ENCODE data around the gene PHACTR4. TPM values are rescaled to one million over a fixed set of nuclear protein-coding genes. Genes with fewer than 3 reads are reported as not detected.

Gene PHACTR4
- total and polyA plus RNA-seq, 2 of the 8 experiments (the other 6 are each of a cell fraction or from before 2014, with no cell fraction given) = 23.7 to 57.8 TPM

DNA sequence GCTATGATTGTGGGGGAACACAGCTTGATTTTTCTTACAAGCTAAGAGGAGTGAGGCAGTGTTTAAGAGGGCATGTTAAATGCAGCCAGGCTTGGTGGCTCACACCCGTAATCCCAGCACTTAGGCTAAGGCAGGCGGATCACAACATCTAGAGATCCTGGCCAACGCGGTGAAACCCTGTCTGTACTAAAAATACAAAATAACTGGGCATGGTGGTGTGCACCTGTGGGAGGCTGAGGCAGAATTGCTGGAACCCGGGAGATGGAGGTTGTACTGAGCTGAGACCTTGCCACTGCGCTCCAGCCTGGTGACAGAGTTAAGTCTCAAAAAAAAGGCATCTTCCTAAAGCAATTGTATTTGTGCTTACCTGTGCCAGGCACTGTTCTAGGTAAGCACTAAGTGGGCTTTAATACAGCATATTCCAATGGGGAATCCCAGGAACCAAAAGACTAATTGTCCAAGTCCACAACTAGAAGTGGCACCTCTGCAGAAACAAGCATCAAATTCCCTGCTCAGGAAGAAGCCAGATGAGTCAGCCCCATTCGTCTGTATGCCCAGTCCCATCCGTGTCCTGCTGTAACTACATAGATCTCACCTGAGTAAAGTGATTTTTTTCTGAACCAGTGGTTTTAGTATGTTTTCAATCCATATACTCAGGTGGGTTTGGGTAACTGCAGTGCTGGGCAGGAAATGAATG is 140.9 kb downstream of the PHACTR4 start (continued):
- TF ChIP-seq KDM4A (IDR thresholded peaks at IDR 0.05; ENCODE audit: low read depth, low read length, severe bottlenecking) (peak; percentile 54), RXRA (IDR thresholded peaks at IDR 0.05; ENCODE audit: insufficient read depth, low read depth, low read length) (no peak), SP1 (IDR thresholded peaks at IDR 0.05; ENCODE audit: low read depth, low read length) (no peak), BCL11A (IDR thresholded peaks at IDR 0.05; ENCODE audit: low read depth in 2 of 2, low read length in 2 of 2) (no peak), HDAC6 (IDR thresholded peaks at IDR 0.05; ENCODE audit: low read depth, low read length) (no peak), GABPA (IDR thresholded peaks at IDR 0.05; ENCODE audit: borderline replicate concordance, insufficient read depth, low read length) (no peak), MAFK (IDR thresholded peaks at IDR 0.05; ENCODE audit: low read depth, low read length) (peak; percentile 50; the same call in 1 of the 2 replicates), NRF1 (IDR thresholded peaks at IDR 0.05; ENCODE audit: low read depth, low read length) (peak; percentile 30), POLR2AphosphoS5 (IDR thresholded peaks at IDR 0.05; ENCODE audit: low read depth, low read length) (peak; percentile 92), SP4 (IDR thresholded peaks at IDR 0.05; ENCODE audit: low read length) (peak; percentile 75; the same call in 1 of the 2 replicates), GTF2F1 (IDR thresholded peaks at IDR 0.05; ENCODE audit: borderline replicate concordance, low read depth, low read length) (peak; percentile 47; the same call in 1 of the 2 replicates), JUN (IDR thresholded peaks at IDR 0.05; ENCODE audit: low read depth, low read length) (no peak), TBP (IDR thresholded peaks at IDR 0.05; ENCODE audit: low read depth, low read length) (peak; percentile 45; the same call in 1 of the 2 replicates), JUND (IDR thresholded peaks at IDR 0.05; ENCODE audit: low read length) (no peak), POU5F1 (IDR thresholded peaks at IDR 0.05; ENCODE audit: low read depth, low read length) (peak; percentile 0; the same call in 1 of the 2 replicates), KDM1A (IDR thresholded peaks at IDR 0.05; ENCODE audit: borderline replicate concordance, low read length) (no peak), HDAC2 (IDR thresholded peaks at IDR 0.05; ENCODE audit: borderline replicate concordance in 1 of 2, low read depth in 2 of 2, low read length in 2 of 2) (no peak), NANOG (IDR thresholded peaks at IDR 0.05; ENCODE audit: insufficient read depth, low read depth, low read length, poor library complexity, severe bottlenecking) (no peak), TAF7 (optimal IDR thresholded peaks at IDR 0.05; ENCODE audit: borderline replicate concordance, low read depth, low read length) (no peak), FOSL1 (IDR thresholded peaks at IDR 0.05; ENCODE audit: insufficient read depth, low read depth, low read length) (no peak), KDM5A (IDR thresholded peaks at IDR 0.05; ENCODE audit: low read length) (no peak), BRCA1 (IDR thresholded peaks at IDR 0.05; ENCODE audit: low read depth, low read length) (peak; percentile 16; the same call in 1 of the 2 replicates), SIN3A (conservative IDR thresholded peaks at IDR 0.05 in 1 of 2, IDR thresholded peaks at IDR 0.05 in 1 of 2; ENCODE audit: low read depth in 1 of 2, low read length in 2 of 2) (peak in 1 of 2 experiments; percentile 59; a peak in 2 of 4 replicates)
- TF ChIP-seq, protein P1, sequence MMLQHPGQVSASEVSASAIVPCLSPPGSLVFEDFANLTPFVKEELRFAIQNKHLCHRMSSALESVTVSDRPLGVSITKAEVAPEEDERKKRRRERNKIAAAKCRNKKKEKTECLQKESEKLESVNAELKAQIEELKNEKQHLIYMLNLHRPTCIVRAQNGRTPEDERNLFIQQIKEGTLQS (IDR thresholded peaks at IDR 0.05; ENCODE audit: insufficient read depth, low read depth, low read length) = no peak

Data from H1 (cell line).